Right ventricle myocardium superior (tissue), 1 donor: ENCODE data around the gene PTPRK. TPM values are rescaled to one million over a fixed set of nuclear protein-coding genes. Genes with fewer than 3 reads are reported as not detected.
"Not testable (repeated sequence)": the region's sequence is repeated elsewhere in the genome, so short reads cannot be mapped to it uniquely, and the experiment has no call there.

Experiments used
- ATAC-seq: fragments of 200-7000 bp; cut with Tn5 transposase; one replicate; pipeline ENCODE4 v1.9.1; 2020; ENCODE audit warnings: mild to moderate bottlenecking; ENCODE audit not compliant: poor library complexity
- DNase-seq: peaks from one replicate; pipeline ENCODE4 v3.0.0-alpha.2; 2020
- intact Hi-C: fragments of 100-400 bp; cut with DNase I; formaldehyde crosslinking; loops from one replicate; pipeline ENCODE4 v1.11.2; 2022
- total RNA-seq: library from RNA; stranded (reverse); fragmentation: NEBNext Ultra II Directional; extraction: Animal tissue kit (Norgen Biotek cat#: 25700); gene quantifications from one replicate; pipeline ENCODE4 v1.2.1, GENCODE V29; 2021
- donor health status: DM: no; HTN: yes; CAD: no; lungs with severe emphysema.

PTPRK gene
- total RNA-seq, 1 donor from 2014 or later: 27.9 TPM

DNA sequence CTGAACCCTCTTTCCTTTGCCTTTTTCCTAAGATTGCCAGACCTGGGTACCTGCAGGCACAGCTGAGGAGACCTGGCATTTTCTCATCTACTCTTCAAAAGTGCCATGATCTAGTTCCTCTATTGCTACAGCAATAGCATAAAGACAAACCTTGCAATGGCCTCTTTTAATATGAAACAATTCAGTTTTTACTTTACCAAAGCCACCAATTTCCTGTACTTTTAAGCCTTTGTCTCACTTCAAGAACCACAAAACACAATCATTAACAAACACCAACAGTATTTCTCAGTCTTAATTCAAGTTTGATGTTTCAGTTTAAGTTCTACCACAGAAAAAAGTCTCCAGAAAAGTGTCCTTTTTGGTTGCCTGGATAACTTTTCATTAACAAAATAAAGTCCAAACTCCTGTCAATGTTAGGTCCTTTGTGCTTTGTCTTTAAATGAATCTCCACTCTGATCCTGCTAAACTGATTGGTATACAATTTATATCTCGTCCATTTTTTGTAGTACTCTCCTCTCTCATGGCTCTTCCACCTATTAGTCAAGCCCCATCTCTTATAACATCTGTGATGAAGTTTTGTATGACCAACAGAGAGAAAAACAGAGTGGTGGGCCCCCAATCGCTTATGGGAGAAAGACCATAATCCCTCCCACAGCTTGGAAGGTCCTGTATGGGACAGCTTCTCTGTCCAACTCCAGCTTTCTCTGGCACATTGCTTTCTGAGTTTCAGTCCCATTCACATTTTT, 569.1 kb downstream of the PTPRK start:
- ATAC-seq: no peak
- intact Hi-C loops: no loop called here
- DNase-seq: no peak

DNA sequence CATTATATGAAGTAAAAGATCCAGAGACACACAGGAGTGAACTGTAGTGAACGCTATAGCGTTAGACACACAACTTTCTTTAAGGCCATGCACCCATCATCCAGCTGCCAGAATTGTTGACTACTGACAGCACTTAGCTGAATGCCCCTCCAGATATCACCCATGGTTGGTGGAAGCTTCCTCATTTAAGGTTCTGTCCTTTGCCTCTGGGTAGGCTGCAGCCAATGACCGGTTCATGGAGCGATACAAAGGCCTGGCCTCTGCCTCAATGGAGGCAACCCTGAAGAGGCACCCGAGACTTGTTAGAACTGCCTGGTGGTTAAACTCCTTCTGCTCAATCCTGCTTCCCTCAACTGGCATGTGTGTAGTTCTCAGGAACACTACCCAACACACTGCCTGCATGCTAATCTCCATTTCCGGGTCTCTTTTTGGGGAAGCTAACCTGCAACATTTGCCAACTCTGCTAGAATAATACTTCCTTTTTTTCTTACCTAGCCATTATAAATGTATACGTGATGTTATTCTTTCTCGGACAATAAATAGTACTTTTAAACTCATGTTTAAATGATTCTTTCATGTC, 569.7 kb downstream of the PTPRK start:
- DNase-seq (no peak), ATAC-seq (no peak)
- intact Hi-C loops: no loop called here

DNA sequence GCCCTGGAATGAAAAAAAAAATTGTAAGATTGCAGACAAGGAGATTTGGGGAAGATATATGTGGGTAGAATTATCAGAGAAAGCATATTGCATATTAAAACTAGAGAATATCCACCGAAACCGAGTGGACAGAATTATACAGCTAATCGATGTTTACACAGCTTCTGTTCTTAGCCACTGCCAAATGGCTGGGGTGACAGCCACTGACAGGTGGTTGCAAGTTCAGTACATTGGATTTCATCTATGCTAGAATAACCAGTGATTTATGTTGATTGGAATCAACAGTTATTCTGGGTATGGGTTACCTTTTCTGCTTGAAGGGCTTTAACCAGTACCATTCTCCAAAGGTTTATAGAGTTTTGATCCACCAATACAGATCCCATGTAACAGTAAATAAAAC, 571.1 kb downstream of the PTPRK start:
- intact Hi-C loops: no loop called here
- DNase-seq: no peak
- ATAC-seq: no peak

DNA sequence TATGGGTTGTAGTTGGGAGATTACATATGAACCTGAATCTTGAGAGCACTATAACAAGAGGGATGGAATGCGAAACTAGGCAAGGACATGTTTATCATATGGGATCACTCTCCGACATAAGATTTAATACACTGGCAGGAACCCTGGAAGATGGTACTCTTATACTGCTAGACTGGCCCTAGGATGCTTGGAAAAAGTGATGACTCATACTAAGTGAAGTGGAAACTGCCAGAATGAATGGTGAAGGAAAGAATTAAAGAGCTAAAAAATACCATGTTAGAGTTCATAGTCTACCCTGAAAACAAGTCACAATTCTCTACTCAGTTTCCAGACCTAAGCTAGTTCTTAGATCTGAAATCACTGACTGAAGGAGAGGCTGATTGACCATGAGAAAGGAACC, 574.0 kb downstream of the PTPRK start:
- DNase-seq (no peak), ATAC-seq (no peak)
- intact Hi-C loops: no loop called here

DNA sequence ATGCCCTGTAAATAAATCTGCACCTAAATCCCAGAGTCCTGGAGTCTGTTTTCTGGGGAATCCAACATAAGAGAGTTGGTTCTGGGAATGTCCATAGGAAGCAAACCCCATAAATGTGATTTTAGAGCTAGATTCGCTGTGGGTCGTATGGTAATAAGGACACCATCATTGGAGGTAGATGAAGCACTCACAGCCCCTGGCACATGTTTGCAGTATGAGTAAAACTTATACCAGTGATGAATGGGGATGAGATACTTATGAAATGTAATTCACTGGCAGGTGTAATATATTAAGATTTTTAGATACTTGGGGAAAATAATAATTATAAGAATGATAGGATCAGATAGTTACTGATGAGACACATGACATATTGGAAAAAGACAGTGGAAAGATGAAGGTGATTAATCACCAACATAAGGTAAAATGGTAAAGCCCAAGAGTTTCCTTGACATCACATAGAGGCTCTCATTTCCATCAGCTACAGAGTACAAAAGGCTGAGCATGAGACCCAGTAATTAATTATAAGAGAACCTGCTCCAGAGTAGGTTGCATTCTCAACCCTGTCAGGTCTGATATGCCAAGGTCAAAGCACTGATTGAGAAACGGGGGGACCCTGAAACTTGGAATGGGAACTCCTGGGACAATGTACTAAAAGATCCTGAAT, 574.8 kb downstream of the PTPRK start:
- no peak for ATAC-seq
- intact Hi-C loops: no loop called here
- no peak for DNase-seq

DNA sequence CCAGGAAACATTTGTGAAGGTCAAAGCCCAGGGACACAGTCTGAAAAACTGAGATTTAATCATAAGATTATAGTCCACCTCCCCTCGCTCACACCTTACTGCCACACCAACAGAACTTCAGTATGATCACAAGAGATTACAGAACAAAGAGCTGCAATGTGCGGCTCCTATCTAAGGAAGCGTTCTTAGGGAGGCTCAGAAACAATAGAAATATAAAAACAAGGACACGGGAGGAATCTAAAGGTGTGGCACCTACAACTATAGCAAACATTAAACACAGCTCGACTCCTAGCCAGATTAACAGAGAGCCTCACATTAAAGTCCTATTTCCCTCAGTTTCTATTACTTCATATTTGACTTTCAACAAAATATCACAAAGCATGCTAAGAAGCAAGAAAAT, 579.2 kb downstream of the PTPRK start:
- intact Hi-C loops: no loop called here
- no peak for DNase-seq
- ATAC-seq: no peak

DNA sequence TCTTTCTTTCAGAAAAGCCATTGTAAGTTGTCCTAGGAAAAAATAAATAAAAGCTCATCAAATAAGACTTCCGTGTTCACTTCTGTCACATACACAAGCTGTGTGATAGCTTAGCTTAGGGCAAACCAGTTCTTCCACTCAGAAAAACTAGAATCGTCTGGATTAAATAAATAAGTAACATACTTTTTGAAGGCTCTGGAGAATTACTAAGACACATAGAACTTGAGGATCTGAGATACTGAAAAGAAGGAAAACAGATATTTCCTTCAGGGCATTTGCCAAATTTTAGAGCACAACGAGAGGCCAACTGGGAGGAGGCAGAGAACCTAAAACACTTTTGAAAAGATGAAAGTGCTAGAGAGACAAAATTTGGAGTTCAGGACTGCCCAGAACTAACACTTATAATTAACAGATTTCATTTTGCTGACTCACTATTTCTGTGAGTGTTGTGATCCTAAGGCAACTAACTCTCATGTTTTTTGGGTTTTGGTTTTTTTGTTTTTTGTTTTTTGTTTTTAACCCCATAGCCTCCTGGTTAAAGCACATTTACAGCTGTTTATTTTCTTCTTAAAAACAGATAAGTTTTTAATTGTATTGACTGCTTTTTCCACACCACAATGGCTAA, 580.8 kb downstream of the PTPRK start:
- ATAC-seq: no peak
- intact Hi-C loops: no loop called here
- no peak for DNase-seq

DNA sequence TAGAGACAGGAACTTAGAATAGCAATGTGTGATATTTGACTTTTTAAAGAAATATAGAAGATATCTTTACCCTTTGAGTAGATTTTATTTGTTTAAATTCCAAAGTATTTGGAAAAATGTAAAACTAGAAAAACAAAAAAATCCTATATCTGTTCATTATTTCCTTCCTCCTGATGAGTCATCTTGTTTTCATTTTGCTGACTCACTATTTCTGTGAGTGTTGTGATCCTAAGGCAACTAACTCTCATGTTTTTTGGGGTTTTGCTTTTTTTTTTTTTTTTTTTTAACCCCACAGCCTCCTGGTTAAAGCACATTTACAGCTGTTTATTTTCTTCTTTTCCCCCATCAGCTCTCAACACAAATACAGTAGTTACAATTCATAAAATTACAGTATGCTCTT, 581.7 kb downstream of the PTPRK start:
- DNase-seq (no peak), ATAC-seq (no peak)
- intact Hi-C loops: no loop called here

DNA sequence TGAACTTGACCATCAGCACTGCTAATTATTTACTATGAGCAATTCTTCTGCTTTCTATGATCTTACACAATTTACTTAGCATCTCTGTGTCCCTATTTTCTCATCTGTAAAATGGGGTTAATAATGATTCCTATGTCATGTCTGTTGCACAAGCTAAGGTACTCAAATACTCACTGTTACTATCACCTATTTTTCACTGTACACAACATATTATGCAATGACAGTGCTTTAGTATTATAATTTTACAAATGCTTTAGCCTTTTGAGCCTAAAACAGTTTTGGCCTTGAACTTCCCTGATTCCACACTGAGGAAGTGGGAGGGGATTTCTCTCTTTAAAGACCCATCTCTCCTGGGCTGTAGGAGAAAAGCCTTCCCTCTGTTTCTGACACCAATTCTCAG, 582.7 kb downstream of the PTPRK start:
- intact Hi-C loops: no loop called here
- no peak for ATAC-seq
- DNase-seq: no peak

DNA sequence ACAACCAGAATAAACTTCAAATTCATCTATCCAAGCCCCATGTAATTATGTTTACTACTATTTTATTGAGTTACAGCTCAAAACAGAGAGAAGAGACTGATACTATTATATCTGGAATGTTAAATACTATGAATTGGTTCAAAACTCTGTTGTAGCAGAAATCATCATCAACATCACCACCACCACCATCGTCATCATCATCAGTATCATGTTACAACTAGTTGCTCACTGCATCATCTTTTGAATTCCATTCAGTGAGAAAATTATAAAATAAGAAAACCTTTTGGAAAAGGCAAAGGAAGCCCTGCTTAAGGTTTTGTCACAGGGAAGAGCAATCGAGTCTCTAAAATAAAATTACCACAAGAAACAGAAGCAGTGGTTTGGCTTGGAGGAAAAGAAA, 583.3 kb downstream of the PTPRK start:
- ATAC-seq (no peak), DNase-seq (no peak)
- intact Hi-C loops: no loop called here

DNA sequence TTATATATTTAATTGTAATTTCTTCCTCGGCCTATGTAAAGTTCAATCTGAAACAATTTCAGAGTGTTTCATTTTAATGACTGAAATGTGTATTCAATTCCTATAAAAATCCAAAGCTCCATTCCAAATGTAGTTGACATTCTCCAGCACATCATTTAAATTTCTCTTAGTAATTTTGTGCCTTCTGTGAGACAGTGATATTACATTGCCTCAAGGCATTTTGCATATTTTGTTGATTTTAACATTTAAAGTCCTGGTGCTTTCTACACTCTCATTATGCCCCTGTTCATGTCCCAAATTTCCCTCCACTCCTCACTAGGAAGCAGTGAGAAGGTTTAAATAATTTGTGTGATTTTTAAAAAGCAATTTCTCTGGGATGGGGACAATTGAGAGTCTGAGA, 585.4 kb downstream of the PTPRK start:
- intact Hi-C loops: no loop called here
- DNase-seq (no peak), ATAC-seq (no peak)

DNA sequence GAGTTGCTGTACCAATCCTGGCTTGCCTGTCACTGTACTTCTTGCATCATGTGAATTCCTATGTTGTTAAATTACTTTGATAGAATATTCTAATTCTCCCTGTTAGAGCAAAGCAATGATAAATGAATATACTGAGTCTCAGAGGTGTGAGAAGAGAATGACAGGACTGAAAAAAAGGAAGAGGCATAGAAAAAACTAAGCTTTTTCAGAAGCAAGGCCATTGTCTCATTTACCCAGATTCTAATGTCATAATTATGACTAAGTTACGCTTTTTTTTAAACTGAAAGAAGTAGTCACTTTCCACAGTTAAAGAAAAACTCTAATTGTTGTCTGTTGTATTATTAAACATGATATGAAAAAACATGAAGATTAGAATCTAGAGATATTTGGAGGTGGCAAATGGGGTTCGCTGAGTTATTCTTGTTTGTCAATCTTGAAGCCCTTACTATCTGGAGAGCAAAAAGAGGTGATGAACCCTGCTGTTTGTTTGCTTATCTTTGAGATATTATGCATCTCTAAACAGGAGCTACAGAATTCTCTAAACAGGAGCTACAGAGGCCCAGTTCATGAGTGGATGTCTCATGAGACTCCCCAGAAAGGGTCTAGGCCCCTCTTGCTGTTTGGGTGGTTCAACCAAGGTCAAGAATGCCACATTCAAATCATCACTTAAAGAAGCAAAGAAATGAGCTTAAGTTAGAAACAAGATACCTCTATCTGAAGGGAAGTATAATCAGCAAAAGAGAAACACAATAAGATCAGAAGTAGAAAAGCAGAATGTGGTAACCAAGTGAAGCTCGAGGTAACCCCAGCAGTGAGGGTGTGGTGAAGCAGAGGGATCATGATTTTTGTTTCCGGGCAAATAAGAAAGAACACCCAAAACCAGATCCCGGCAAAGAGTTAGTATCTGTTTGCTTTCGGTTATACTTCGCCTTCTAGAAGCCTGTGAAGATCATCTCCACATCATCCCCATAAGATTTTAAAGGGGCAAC, 586.3 kb downstream of the PTPRK start:
- ATAC-seq: no peak
- no peak for DNase-seq
- intact Hi-C loops: no loop called here

DNA sequence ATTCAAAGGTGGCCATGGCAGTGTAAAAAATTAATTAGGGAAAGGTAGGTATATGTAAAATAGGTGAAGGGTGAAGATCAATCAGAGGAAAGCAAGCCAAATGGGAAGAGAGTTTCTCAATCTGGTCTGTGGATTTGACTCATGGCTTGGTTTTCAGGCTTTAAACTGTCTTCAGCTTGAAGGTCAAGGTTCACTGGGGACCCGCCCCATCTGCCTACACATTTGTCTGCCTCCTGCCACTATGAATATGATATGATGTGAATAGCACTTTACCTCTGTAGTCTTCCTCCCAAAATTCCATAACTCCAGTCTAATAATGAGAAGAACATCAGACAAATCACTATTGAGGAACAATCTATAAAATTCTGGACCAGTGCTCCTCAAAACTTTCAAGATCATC, 587.3 kb downstream of the PTPRK start:
- no peak for DNase-seq
- no peak for ATAC-seq
- intact Hi-C loops: no loop called here

DNA sequence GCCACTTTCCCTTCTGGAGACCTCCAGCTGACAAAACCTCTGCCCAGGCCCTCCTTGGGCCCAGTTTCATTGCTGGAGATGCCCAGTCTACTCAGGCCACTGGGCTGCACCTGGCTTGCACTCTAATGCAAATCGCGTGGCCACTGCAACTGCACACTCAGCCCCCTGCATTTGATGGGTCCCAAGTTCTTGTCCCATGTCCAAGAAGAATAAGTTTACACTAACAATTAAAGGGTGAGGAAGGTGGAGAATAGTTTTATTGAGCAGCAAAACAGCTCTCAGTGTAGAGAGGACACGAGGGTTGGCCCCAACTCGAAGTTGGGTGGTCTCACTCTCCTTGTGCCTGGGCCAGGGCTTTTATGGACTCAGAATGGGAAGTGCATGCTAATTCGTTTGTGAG, 587.7 kb downstream of the PTPRK start:
- ATAC-seq (no peak), DNase-seq (no peak)
- intact Hi-C loops: no loop called here

DNA sequence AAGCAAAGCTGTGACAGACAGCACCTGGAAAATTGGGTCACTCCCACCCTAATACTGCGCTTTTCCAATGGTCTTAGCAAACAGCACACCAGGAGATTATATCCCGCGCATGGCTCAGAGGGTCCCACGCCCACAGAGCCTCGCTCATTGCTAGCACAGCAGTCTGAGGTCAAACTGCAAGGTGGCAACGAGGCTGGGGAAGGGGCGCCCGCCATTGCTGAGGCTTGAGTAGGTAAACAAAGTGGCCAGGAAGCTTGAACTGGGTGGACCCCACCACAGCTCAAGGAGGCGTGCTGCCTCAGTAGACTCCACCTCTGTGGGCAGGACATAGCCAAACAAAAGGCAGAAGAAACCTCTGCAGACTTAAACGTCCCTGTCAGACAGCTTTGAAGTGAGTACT, 594.0 kb downstream of the PTPRK start:
- intact Hi-C loops, DNase-seq, ATAC-seq: not testable (repeated sequence)

DNA sequence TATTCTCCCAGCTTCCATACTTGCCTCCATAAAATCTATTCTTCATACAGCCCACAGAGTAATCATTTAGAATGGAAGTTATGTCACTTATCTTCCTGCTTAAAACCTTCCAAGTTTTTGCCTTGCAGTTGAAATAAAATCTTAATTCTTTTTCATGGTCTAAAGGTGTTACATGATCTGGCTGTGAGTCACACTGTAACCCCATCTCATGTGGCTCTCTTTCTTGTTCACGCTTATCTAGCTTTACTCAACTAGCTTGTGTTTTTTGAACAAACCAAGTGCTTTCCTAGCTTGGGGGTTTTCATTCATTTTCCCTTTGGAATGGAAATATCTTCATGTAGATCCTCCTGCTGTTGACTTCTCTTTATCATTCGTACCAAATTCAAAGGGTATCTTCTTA, 596.0 kb downstream of the PTPRK start:
- DNase-seq (no peak), ATAC-seq (no peak)
- intact Hi-C loops: no loop called here

DNA sequence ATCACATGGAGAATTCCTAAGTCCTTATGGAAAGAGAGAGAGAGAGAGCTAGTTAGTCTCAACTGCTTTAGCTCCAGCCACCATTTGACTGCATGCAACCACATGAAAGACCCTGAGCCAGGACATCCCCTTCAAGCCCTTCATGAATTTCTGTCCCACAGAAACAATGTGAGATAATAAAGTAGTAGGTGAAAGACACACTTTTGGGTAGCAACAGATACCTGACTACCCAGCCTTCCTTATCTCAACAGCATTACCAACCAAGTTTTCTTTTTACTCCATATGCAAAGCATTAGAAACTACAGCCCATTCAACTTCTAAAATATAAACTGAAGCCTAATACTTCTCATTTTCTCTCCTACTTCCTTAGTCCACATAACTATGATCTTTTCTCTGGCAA, 596.4 kb downstream of the PTPRK start:
- intact Hi-C loops: no loop called here
- DNase-seq (no peak), ATAC-seq (no peak)

DNA sequence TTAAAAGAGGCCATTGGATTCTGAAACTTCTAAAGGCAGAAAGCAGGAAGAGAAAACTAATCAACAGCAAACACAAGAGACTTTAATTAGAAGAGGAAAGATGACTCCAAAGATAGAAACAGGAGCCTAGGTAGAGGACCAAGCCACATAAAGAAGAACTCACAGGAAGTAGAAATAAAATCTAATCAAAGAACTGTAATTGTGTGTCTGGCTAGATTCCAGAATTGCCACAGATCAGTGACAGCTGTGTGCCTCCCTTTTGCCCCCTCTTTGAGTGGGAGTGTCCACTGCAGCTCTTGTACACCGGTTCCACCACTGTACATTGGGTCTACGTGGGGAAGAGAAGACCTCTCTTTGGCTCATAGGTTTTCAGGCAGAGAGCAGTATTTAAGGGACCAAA, 597.3 kb downstream of the PTPRK start:
- intact Hi-C loops: no loop called here
- ATAC-seq (no peak), DNase-seq (no peak)

DNA sequence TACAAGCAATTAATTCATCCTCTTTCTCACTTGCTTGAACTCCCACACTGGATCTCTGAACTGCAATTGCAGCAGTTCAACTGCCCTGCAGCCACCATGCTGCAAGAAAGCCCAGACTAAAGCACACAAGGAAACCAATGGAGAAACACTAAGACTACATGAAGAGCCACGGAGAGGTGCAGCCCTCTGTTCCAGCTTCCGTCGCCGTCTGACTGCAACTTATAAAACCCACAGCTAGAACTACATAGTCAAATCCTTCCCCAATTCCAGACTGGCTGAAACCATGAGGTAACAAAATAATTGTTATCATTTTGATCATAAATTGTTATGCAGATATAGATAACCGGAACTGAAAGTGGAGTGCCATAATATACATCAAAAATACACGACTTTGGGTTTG, 598.4 kb downstream of the PTPRK start:
- intact Hi-C loops: no loop called here
- no peak for DNase-seq
- ATAC-seq: no peak
